T-helper 2 cell treated with Interferon-gamma antibody and Interleukin-4, amounts not matched to agents 5 μg/mL and 100 μg/mL, for 36 hours (primary cell): ENCODE data around the gene RAP1A.
"Not testable (repeated sequence)": the region's sequence is repeated elsewhere in the genome, so short reads cannot be mapped to it uniquely, and the experiment has no call there.

Experiments
- DNase-seq: peaks from one replicate; pipeline ENCODE4 v3.0.0; 2021; ENCODE audit warnings: low spot score
- H3K27ac Mint-ChIP-seq: one replicate; pipeline ENCODE4 v1.8.0; 2021; ENCODE audit warnings: mild to moderate bottlenecking, mixed read lengths
- H3K27me3 Mint-ChIP-seq: one replicate; pipeline ENCODE4 v1.8.0; 2021; ENCODE audit warnings: low read depth, mixed read lengths
- H3K36me3 Mint-ChIP-seq: one replicate; pipeline ENCODE4 v1.8.0; 2021; ENCODE audit warnings: low read depth, mixed read lengths
- H3K4me1 Mint-ChIP-seq: one replicate; pipeline ENCODE4 v1.8.0; 2021; ENCODE audit warnings: low read depth, mixed read lengths
- H3K4me3 Mint-ChIP-seq: one replicate; pipeline ENCODE4 v1.8.0; 2022; ENCODE audit warnings: mild to moderate bottlenecking, moderate library complexity, mixed read lengths
- H3K9me3 Mint-ChIP-seq: one replicate; pipeline ENCODE4 v1.8.0; 2021; ENCODE audit warnings: mixed read lengths

RAP1A gene

DNA sequence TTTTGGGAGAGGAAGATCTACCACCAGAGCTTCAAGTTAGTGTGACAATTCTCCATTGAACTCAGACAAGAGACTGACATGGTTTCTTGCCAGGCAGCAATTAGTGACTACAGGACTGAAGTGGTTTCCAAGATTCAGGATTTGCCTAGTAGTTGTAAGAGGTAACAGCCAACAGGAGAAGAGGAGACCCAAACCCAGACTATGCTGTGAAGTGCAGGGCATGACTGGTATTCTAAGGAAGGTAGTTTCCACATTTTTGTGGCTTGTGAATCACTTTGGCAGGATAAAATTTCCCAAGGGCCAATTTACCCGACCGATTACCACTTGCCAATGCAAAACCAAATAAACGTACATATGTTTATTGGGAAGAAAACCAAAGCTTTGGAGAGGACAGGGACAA lies 14.7 kb upstream of the RAP1A start:
- peaks cover 63% of the 10 kb centered on the region for H3K4me1 Mint-ChIP-seq
- H3K9me3 Mint-ChIP-seq = no peaks in the 10 kb centered on the region
- H3K4me3 Mint-ChIP-seq = peak overlapping the region; percentile 71
- H3K27me3 Mint-ChIP-seq = no peaks in the 10 kb centered on the region
- H3K27ac Mint-ChIP-seq = peak overlapping the region; percentile 90
- peaks cover 6% of the 10 kb centered on the region for H3K36me3 Mint-ChIP-seq
- DNase-seq = no peak

DNA sequence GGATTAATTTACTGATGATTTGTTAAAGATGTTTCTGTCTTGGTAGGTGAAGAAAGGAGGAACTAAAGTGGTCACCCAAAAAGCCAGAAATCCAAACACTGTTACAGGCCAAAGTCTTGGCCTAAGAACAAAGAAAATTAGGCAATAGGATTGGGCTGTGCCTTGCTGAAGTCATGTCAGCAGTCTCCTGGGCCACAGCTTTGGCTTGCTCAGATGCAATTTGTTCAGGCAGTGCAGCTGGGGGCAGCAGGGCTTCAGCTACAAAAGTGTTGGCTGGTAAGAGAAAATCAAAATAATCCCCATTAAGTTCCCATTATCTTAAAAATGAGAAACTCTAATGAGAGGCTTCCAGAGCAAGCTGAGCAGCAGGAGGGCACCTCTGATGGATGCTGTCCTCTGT lies 14.0 kb upstream of the RAP1A start:
- peaks cover 9% of the 10 kb centered on the region for H3K36me3 Mint-ChIP-seq
- no peak overlapping the region for H3K4me3 Mint-ChIP-seq
- H3K27me3 Mint-ChIP-seq = no peaks in the 10 kb centered on the region
- no peak overlapping the region for H3K27ac Mint-ChIP-seq
- peaks cover 60% of the 10 kb centered on the region for H3K4me1 Mint-ChIP-seq
- no peaks in the 10 kb centered on the region for H3K9me3 Mint-ChIP-seq
- no peak for DNase-seq

DNA sequence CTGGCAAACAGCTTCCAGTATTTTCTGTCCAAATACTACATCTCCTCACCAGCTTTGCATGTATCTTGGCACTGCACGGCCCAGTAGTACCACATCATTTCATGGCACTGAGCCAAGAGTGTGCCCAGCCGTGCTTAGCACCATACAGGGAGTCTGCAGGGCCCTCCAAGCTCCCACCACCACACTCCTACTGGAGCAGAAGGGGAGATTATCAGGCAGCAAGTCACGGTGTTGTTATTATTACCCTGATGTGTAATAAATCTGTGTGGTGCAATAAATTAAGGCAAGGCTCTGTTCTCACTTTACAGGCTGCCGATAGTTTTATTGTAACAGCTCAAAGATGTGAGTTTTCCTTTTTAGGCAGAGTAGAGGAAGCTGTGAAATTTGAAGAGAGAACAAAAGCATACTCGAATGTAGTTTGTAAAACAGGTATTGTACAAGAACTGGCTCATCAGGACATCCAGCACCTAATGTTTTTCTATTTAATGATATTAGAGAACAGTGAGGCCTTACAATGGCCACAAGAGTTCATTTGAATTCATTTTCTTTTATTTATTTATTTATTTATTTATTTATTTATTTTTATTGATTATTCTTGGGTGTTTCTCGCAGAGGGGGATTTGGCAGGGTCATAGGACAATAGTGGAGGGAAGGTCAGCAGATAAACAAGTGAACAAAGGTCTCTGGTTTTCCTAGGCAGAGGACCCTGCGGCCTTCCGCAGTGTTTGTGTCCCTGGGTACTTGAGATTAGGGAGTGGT lies 13.0 kb upstream of the RAP1A start:
- not testable (repeated sequence) for H3K27me3 Mint-ChIP-seq, DNase-seq, H3K36me3 Mint-ChIP-seq, H3K4me3 Mint-ChIP-seq, H3K9me3 Mint-ChIP-seq
- Mint-ChIP-seq H3K4me1 (peaks cover 49% of the 10 kb centered on the region), H3K27ac (peak overlapping the region; percentile 53)

DNA sequence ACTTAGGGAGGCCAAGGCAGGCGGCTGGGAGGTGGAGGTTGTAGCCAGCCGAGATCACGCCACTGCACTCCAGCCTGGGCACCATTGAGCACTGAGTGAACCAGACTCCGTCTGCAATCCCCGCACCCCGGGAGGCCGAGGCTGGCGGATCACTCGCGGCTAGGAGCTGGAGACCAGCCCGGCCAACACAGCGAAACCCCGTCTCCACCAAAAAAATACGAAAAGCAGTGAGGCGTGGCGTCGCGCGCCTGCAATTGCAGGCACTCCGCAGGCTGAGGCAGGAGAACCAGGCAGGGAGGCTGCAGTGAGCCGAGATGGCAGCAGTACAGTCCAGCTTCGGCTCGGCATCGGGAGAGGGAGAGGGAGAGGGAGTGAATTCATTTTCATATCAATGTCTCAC lies 11.1 kb upstream of the RAP1A start:
- not testable (repeated sequence) for H3K27ac Mint-ChIP-seq, DNase-seq, H3K36me3 Mint-ChIP-seq, H3K27me3 Mint-ChIP-seq, H3K4me3 Mint-ChIP-seq, H3K9me3 Mint-ChIP-seq
- peaks cover 32% of the 10 kb centered on the region for H3K4me1 Mint-ChIP-seq

DNA sequence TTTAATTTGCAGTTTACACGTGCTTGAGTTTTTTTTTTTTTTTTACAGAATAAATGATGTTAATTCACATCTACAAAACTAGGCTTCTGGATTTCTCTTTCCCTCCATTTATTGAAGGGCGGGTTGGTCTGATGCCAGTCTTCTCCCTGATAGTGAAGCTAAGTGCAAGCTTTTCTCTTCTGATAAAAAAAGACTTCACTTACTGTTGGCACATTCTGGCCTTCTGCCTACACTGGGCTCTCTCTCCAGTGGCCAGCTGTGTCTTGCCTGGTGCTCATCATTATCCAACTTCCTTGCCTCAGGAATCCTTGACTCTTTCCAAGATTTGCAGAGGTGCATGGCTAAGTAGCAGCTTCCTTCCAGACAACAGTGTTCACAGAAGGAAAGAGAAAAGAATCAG lies 7.6 kb upstream of the RAP1A start:
- Mint-ChIP-seq H3K27ac (no peak overlapping the region), H3K4me3 (no peak overlapping the region), H3K4me1 (peaks cover 27% of the 10 kb centered on the region), H3K36me3 (peaks cover 8% of the 10 kb centered on the region), H3K27me3 (no peaks in the 10 kb centered on the region), H3K9me3 (no peaks in the 10 kb centered on the region)
- DNase-seq = no peak

DNA sequence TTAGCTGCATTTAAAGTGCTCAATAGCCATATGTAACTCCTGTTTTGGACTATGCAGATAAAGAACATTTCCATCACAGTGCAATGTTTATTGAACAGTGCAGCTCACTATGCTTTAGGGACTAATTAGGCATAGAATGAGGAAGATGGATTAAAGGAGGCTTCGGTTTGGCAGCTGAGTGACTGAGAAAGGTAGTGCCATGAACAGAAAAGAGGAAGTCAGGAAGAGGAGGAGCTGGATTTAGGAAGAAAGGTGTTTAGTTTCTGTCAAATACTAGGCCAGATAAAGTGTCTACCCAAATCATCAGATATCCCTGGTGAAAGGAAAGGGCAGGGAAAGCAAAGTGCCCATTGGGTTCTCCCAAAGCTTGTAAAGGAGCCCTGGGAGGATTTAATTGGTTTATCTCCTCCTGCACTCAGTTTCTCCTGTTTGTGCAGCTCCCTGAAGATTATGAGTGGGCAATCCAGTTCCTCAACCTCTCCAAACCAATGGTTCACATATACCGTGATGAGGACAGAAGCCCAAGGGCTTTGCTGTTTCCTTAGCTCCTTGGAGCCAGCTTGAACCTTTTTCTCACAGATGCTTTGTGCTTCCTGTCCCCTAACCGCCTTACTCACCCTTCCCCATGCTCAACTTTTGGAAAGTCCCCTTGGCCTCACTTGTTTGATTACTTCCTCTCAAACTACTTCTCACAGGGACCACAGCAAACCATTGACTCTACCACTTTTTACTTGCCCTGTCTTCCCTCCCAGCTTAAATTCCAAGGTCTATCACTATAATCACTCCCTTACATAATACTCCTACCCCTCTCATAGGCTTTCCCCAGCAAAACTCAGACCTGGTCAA lies 3.5 kb upstream of the RAP1A start:
- Mint-ChIP-seq H3K27me3 (no peaks in the 10 kb centered on the region), H3K36me3 (peaks cover 8% of the 10 kb centered on the region), H3K9me3 (no peaks in the 10 kb centered on the region), H3K4me3 (peak overlapping the region; percentile 74), H3K27ac (peak overlapping the region; percentile 93), H3K4me1 (peaks cover 43% of the 10 kb centered on the region)
- DNase-seq = peak; percentile 67

DNA sequence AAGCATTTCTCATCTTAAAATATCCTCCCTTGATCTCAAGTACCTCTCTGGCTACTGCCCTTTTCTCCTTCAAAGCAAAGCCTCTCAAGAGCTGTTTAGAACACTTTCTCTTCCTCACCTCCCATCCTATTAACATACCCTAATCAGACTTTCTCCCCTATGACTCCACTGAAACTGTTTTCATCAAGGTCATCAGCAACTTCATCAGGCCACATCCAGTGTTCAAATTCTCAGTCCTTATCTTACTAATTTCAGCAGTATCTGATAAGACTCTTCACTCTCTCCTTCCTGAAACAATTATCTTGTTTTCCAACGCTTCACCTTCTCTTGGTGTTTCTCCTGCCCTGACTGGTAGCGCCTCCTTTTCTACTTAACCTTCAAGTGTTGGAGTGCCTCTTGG lies 1.5 kb upstream of the RAP1A start:
- DNase-seq = no peak
- peak overlapping the region; percentile 68 for H3K4me3 Mint-ChIP-seq
- H3K27me3 Mint-ChIP-seq = no peaks in the 10 kb centered on the region
- H3K27ac Mint-ChIP-seq = peak overlapping the region; percentile 88
- H3K36me3 Mint-ChIP-seq = peaks cover 22% of the 10 kb centered on the region
- peaks cover 60% of the 10 kb centered on the region for H3K4me1 Mint-ChIP-seq
- H3K9me3 Mint-ChIP-seq = no peaks in the 10 kb centered on the region

DNA sequence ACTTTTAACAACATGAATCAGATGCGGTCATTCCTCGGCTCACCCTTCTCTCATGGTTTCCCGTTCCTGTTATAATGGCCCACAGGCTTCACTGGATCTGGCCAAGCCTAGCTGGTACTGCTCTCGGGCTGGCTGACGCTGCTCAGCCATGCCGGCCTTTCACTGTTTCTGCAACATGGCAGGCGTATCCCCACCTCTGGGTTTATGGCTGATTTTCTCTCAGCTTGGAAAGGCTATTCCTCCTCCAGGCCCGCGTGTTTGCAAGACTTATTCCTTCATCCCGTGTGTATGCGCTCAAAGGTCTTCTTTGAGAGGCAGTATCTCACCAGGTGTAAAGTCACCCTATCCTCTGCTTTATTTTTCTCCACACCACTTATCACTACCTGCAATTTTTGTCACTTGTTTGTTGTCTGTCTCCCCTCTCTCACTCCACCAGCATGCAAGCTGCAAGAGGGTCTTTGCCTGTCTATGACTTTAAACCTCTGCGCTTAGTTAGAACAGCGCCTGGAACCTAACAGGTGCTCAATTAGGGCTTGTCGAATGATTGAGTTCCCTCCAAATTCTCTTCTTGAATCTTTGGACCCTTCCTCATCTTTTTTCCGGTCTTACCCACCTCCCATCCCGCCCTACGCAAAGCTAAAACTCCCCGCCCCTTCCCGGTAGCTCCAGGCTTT lies 491 bp upstream of the RAP1A start:
- H3K4me3 Mint-ChIP-seq = peak overlapping the region; percentile 79
- DNase-seq = no peak
- H3K9me3 Mint-ChIP-seq = no peaks in the 10 kb centered on the region
- peaks cover 68% of the 10 kb centered on the region for H3K4me1 Mint-ChIP-seq
- H3K27me3 Mint-ChIP-seq = no peaks in the 10 kb centered on the region
- H3K27ac Mint-ChIP-seq = peak overlapping the region; percentile 87
- H3K36me3 Mint-ChIP-seq = peaks cover 28% of the 10 kb centered on the region

DNA sequence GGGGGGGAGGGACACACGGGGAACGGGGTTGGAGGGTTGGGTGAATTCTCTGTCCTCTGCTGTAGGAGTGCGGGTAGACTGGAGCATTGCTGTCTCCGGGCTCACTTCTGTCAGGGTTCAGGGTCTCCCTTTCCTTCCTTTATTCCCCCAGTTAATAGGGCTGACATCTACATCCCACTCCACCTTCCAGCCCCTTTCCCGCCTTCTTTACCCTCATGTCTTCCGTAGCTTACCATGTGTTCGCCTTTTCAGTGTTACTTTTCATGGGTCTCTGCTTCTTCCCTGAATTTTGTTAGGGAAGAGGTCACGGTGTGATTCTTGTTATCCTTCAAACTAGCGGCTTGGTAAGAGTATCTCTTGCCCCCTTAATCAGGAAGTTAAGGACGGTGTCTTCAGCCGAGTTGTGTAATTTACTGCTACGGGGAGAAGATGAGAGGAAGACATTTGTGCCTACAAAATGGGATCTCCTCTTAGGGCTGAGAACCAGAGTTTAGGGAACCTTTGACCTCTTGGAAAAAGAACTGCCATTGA lies 917 bp downstream of the RAP1A start:
- DNase-seq = no peak
- Mint-ChIP-seq H3K27ac (peak overlapping the region; percentile 93), H3K36me3 (peaks cover 25% of the 10 kb centered on the region), H3K4me1 (peaks cover 69% of the 10 kb centered on the region), H3K27me3 (no peaks in the 10 kb centered on the region), H3K9me3 (no peaks in the 10 kb centered on the region), H3K4me3 (peak overlapping the region; percentile 97)

DNA sequence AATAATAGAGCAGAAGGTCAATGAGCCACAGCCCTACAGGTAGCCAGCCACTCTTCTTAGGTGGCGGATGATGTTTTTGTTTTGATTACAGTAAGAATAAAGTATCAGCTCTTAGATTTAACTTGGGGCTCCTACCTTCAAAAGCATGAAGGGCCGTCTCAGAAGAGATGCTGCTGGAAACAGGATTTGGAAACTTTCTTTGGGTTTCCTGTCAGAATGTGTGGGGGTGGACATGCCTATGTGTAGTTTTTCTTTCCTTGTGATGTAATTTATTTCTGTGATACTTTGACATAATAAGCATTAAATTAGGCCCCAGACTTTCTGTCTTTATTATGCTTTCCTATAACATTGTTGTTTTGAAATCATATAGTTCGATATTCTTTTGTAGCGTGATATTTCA lies 1.5 kb downstream of the RAP1A start:
- peaks cover 70% of the 10 kb centered on the region for H3K4me1 Mint-ChIP-seq
- H3K4me3 Mint-ChIP-seq = peak overlapping the region; percentile 97
- H3K36me3 Mint-ChIP-seq = peaks cover 28% of the 10 kb centered on the region
- H3K27ac Mint-ChIP-seq = peak overlapping the region; percentile 93
- no peaks in the 10 kb centered on the region for H3K9me3 Mint-ChIP-seq
- H3K27me3 Mint-ChIP-seq = no peaks in the 10 kb centered on the region
- DNase-seq = no peak

DNA sequence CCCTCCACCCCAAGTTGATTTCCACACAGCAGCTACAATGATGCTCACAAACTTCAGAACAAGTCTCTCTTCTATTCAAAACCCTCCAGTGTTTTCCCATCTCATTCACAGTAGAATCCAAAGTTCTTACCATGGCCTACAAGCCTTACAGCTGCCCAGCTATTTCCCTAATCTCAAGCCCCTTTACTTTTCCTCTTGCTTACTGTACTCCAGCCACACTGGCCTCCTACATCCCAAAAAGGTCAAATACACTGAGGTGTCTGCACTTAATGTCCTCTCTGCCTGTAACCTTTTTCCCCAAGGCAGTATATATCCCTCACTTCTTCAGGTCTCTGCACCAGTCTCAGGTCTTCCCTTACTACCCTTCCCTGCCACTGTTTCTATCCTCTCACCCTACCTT lies 2.6 kb downstream of the RAP1A start:
- Mint-ChIP-seq H3K27me3 (no peaks in the 10 kb centered on the region), H3K36me3 (peaks cover 28% of the 10 kb centered on the region), H3K27ac (peak overlapping the region; percentile 93), H3K4me1 (peaks cover 66% of the 10 kb centered on the region), H3K9me3 (no peaks in the 10 kb centered on the region), H3K4me3 (peak overlapping the region; percentile 97)
- no peak for DNase-seq

DNA sequence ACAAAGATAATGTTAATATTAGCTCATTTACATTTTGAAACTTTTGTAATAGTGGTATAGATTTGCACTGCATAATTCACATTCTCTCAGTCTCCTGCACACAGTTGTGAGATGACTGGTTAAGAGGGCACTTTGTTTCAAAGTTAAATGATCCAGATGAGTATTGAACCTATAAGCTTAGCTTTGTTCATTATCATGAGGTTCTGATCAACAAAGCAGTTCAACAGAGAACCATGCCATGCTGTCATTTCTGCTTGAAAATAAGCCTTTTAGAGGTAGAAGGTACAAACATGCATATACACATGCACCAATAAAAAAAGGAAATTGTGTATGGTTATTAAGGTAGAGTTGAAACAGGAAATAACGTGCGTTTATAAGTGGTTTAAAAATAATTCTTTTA lies 4.8 kb downstream of the RAP1A start:
- no peak for DNase-seq
- Mint-ChIP-seq H3K27ac (peak overlapping the region; percentile 28), H3K27me3 (no peaks in the 10 kb centered on the region), H3K4me3 (peak overlapping the region; percentile 97), H3K36me3 (peaks cover 41% of the 10 kb centered on the region), H3K4me1 (peaks cover 68% of the 10 kb centered on the region), H3K9me3 (no peaks in the 10 kb centered on the region)

DNA sequence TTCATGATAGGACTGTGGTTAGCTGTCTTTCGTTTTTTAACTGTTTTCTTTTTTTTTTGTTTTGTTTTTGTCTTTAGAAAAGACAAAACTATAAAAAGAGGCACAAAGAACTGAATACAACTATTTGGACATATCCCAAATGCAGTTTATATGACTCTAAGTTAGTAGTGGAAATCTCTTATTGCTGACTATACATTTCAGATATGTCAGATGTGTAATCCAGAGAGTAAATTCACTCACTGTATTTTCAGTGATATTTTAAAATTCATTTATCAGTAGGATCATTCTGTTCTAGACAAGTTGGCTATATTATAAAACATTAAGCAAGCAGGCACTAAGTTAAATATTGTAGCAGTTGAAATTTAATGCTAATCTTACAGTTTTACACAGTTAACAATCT lies 5.7 kb downstream of the RAP1A start:
- Mint-ChIP-seq H3K9me3 (no peaks in the 10 kb centered on the region), H3K27ac (peak overlapping the region; percentile 29), H3K36me3 (peaks cover 42% of the 10 kb centered on the region), H3K4me1 (peaks cover 74% of the 10 kb centered on the region), H3K4me3 (peak overlapping the region; percentile 56), H3K27me3 (no peaks in the 10 kb centered on the region)
- DNase-seq = no peak

DNA sequence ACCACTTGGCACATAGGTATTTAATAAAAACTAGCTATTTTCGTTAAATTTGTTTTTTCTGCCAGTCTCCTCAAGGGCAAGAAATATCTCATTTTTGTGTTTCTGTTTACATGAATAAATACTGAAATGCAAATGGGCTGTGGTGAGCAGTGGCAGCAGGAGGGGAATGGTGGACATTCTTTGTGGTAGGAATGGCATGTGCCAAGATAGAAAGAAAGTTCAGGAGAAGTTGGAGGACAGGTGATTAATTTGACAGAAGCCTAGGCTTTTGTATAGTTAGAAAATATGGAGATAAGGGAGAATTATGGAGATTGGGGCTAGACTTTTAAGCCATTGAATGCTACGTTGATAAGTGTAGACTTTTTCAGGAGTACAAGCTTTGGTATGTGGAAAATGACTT lies 8.6 kb downstream of the RAP1A start:
- DNase-seq = no peak
- Mint-ChIP-seq H3K4me1 (peaks cover 74% of the 10 kb centered on the region), H3K9me3 (no peaks in the 10 kb centered on the region), H3K27ac (peak overlapping the region; percentile 89), H3K27me3 (no peaks in the 10 kb centered on the region), H3K36me3 (peaks cover 31% of the 10 kb centered on the region), H3K4me3 (peak overlapping the region; percentile 79)
